Measurements from ENCODE around the gene IRF2BP2.
A peak's percentile ranks its signal among the peaks of the same experiment; 100 is the strongest.

The IRF2BP2 gene

DNA sequence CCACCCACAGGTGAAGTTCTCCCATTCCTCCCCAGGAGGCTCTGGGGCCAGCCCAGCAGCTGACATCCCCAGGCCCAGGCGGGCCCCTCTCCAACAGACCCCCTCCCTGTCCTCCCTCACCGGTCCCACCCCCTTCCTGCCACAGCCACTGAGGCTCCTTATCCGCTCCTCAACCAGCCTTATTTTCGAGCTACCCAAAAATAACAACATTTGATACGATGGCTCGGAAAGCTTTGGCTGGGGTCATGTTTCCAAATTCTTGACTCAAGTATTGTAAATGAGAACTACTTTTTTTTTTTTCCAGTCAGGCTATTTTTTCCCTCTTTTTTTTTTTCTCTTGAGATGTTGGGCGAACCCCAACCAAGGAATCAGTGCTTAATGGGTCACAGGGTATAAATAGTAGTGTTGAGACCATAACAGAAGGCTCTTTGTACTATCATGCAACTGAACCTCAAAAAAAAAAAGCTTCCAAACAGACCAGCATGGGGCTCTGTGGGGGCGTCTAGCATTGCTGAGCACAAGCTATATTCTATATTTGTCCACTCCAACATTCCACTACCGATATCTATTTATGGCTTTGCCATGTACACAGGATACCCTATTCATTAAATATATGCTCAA is 27.2 kb downstream of the IRF2BP2 start:
- DNase-seq: no peak

DNA sequence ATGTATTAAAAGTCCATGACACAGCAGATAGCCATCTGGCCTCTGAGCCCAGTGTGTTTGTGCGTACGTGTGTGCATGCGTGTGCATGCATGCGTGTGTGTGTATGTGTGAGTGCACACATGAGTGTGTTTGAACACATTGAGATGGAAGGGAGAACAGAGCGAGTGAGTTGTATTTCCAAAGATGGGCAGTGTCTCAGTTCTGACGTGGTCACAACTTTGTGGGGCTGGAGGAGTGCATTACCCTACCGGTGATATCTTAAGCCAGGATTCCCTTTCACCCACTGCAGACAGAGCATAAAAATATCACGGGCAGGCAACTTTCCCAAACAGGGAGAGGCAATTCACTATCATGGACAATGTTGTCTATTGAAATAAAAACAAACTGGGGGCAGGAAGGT is 27.8 kb downstream of the IRF2BP2 start:
- no peak for DNase-seq

DNA sequence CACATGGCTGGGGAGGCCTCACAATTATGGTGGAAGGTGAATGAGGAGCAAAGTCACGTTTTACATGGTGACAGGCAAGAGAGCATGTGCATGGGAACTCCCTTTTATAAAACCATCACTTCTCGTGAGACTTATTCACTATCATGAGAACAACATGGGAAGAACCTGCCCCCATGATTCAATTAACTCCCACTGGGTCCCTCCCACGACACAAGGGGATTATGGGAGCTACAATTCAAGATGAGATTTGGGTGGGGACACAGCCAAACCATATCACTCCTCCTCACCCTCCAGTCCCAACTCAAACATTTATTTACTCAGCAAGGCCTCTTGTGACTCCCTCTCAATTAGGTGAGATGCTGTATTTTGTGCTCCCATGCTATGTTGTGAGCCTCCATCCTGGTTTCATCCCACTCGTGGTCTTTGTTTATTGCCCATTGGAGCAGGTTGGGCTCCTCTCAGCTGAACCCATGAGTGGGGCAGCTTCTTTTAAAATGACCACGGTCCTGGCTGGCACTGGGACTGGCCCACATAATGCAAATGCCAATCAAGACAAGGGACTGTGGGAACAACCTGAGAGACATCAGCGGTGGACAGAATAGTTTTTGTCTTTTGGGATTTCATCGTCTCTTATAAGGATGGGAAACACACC is 28.8 kb downstream of the IRF2BP2 start:
- DNase-seq: no peak

DNA sequence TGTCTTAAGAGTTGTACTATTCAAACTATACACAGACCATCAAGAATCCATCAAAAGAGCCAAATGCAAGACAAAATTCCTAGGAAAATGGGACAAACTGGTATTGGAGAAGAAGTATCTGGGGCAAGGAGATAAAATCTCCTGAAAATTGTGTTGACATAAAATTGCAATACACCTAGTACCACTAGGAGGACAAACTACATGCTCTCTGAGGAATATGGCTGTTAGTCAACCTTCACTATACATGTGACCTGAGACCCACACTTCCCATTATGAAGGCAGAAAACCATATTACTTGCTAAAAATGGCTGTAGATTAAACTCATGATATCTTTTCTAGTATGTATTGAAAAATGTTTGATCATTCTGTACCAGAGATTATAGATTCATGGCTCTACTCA is 30.0 kb downstream of the IRF2BP2 start:
- DNase-seq: no peak

DNA sequence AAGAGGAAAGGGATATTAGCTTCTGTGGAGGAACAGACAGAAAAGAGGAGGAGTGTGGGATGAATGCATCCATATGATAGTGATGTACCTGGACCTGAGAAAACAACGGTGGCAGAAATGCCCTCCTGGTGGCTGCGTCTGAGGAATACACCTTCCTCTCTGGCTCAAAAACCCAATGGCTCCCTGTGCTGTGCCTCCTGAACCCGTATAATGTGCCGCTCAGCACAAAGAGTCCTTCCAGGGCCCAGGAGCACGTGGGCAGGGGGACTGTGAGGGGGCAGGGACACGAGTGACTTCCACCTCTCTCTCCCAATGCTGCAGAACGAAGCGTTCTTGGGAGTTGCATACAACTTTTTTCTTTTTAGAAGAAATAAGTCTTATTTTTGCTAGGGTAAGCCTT is 31.2 kb downstream of the IRF2BP2 start:
- DNase-seq: no peak

DNA sequence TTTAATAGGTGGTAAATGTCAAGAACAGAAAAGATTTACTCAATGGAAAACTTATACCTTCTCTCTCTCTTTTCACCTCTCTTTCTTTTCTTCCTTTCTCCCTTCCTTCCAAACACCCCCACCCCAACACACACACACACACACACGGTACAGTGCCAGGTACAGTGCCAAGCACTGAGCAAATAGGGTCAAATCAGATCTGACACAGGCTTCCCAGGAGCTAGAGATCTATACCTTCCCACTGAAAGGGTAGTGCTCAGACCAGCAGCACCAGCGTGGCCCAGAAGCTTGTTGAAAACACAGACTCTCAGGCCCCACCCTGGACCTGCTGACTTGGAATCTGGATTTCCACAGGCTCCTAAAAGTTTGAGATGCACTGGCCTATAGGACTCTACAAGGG is 31.9 kb downstream of the IRF2BP2 start:
- DNase-seq: no peak

DNA sequence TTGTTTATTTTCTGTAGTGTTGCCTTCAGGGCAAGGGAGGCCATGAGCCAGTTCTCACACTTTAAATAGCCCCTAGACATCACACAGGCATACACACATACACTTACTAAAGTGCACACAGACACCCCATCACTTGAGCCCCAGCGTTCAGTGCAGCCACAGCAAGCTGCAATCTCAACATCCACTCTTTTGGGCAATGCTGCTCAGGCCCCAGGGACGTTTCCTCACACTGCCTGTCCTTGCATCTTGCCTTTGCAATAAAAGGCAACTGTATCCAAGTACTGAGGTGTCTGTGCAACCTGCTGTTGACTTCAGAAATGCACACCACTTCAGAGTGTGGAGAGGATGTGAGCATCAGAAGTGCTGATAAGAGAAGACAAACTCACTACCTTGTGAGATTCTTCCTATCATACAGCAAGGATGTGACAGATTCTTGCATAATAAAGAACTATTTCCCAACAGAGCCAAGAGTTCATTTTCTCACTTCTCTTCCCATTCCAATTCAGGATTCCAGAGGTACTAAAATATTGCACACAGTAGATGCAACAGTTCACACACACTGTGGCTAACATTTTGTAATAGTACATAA is 36.2 kb downstream of the IRF2BP2 start:
- no peak for DNase-seq

DNA sequence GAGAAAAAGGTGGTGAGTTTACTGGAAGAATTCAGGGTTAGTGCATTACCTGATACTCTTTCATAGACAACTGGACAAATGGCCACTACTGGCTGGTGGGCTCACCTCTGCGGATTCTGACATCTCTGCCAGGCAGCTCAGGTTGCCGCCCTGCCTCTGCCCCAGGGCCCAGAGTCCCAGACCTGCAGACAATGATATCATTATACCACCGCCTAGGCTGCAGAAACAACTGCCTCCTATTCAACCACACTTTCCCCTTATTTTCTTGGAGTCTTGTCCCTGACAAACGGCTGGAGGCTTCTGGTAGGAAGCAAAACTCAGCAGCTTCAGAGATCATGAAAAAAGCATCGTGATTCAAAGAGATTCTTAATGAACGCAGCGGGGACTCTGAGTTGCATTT is 37.0 kb downstream of the IRF2BP2 start:
- no peak for DNase-seq

DNA sequence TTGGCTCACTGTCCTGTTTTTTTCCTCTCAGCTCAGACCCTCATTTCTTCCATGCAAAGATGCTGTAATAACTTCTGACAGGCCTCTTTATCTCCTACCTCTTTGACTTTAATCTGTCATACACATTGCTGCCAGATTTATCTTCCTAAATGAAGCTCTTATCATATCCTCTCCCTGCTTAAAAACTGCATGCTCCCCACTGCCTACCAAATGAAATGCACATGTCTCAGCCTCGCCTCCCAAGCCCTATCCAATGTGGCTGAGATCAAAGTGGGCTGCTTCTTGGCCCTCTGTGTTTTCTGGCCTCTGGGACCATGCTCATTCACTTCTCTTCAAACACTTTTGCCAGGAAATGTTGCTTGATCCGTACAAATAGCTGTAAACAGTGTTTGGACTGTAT is 38.3 kb downstream of the IRF2BP2 start:
- DNase-seq: no peak

DNA sequence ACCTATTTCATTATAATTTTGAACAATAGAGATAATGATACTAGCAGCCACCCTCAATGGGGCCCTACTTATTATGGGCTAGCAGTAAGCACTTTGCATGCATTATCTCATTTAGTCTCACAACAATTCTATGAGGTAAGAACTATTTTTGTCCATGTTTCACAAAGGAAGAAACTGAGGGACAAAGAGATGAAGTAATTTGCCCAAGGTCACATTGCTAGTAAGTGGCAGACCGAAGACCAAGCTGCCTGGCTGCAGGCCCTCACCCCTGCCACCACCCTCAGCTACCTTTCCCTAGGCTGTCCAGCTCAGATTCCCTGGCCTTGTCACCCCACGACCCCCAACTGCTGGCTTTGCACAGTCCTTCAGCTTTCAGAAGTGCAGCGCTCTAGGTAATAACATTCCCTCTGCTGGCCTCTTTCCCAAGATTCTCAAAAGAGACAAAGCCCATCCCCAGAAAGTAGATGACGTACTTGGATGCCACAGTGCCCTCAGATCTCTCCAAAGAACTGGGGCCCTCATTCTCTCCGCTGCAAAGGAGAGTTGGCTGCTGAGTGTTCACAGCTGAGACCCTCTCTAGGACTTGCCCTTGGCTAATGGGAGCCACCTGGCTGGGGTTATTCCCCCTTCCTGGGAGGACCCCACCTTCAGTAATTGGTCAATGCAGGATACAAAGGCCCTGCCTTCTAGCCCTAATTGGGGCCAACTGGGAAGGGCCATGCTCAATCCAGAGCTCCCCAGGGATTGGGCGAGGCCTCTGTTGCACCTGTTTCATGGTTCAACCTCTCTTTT is 39.5 kb downstream of the IRF2BP2 start:
- DNase-seq: no peak

DNA sequence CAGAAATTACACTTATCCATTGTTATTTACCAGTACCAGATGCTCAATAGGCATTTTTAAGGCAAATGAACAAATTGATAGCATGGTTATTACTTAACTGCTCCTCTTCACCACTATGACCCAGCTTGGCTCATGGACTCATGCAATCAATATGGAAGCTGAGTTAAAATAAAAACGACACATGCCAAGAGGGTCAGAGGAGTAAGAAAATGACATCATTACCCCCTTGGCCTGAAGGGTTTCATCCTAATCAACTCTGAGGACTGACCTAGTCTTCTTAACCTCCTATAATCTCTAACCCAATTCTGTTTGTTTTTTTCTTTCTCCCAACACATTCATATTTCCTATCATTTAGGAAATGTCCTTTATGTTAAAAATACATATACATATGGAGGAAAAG is 41.6 kb downstream of the IRF2BP2 start:
- no peak for DNase-seq

DNA sequence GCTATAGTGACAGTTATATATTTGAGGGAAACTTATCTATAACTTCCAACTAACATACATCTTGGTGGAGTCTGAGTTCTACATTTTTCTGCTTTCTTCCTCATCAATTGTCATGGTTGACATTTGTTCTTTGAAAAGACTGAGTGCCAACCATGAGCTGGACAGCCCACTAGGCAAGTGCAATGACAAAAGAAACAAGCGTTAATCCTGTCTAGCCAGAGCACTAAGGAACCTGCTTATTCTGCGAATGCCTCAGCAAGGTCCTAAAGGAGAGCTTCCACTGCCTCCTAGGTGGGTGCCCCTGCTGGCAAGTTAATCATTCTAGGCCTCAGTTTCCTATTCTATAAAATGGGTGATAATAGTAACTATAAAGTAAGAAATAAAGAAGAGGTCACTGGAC is 44.8 kb downstream of the IRF2BP2 start:
- no peak for DNase-seq

DNA sequence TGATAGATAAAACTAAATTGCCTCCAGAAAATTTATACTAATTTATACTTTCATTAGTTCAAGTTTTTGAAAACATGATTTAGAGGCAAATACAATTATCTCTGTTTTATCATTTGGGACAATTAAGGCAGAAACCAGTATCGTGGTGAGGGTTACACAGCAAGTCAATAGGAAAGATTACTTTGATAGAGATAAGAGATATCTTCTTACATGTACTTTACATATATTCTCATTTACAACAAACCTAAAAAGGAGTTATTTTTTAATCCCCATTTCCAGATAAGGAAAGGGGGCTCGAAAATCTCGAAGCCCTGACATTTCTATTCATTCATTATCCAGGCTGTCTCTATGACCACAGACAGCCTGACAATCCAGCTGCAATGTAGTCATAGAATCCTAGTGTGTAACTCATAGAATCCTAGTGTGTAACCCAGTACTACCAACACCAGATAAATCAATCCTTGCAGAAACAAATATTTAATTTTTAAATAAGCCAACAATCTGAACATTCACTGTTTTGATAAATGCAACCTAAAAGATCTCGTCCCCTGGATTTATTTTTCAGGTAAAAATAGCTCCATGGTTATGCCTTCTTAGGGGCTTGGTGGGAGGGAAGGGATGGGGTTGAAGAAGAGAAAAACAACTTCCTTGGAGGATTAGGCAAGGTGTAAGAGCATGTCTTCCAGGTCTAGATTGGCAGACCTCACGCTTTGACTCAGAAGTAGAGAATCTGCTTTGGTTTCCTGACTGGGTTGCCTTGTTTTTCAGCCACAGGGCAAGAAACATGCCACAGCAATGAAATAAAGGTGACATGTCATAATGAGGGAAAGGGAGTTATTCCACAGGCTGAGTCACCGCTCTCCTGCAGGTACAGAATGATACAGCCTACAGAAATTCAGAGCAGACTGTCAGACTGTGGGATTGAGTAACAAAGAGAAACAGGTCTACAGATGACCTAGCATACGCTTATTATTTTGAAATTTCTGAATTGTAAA is 45.6 kb downstream of the IRF2BP2 start:
- DNase-seq: peak; percentile 77

DNA sequence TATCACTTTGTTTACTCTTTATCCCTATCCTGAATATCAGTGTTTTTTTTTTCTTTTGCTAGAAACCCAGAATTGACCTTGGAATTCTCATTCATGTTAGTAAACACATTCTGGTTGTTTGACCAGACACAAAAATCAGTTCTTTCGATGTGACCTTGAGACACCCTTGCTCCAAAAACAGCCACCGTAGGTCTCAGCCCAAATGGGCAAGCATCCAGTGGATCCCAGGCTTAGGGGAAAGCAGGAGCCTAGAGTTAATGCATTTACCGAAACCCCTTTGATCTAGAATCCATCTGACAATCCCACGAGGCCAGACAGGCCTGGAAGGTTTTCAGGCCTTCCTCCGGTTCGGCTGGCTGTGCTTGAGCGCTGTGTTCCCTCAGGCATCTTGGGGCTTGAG is 47.6 kb downstream of the IRF2BP2 start:
- no peak for DNase-seq

DNA sequence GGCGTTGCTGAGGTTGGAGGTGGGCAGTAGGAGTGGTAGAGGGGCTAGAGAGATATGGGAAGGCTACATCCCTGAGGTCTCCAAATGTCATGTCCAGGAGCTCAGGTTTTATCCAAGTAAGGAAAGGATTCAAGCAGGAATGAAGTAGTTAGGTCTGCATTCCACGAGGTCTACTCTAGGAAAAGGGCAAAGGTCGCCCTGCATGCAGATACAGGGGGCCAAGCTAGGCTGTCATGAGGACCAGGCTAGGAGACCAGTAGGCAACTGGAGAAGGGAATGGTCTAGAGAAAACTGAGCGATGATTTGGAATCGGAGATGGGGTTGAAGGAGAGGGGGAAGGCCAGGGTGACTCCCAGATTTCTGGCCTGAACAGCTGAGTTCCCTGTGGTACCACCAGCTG is 48.7 kb downstream of the IRF2BP2 start:
- no peak for DNase-seq

DNA sequence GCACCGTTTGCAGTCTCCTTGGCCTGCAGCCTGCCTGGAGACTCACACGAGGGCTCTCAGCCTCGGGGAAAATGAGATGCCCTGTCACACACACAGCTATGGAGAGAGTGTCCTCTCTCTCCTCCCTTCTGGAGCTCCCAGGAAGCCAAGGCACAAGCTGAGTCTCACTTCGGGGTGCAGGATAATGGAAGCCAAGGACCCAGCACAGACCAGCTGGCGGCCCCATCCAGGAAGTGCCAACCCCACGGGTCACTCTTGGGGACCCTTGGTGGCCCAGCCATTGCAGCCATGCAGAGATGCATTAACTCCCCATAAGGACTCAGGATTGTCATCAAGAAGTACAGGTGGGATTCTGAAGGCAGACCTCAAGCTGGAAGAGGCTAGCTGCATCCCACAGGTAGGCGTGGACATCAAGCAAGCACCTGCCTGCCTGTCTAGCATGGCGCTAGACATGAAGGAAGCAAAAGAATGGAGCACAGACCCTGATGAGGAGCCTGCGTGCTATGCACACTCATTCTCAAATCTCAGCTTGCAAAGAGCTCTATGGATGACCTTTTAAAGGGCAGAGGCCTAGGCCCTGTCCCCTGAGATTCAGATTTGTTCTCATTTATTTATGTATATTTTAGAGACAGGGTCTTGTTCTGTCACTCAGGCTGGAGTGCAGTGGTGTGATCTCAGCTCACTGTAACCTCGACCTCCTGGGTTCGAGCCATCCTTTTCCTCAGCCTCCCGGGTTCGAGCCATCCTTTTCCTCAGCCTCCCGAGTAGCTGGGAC is 49.9 kb downstream of the IRF2BP2 start:
- no peak for DNase-seq

DNA sequence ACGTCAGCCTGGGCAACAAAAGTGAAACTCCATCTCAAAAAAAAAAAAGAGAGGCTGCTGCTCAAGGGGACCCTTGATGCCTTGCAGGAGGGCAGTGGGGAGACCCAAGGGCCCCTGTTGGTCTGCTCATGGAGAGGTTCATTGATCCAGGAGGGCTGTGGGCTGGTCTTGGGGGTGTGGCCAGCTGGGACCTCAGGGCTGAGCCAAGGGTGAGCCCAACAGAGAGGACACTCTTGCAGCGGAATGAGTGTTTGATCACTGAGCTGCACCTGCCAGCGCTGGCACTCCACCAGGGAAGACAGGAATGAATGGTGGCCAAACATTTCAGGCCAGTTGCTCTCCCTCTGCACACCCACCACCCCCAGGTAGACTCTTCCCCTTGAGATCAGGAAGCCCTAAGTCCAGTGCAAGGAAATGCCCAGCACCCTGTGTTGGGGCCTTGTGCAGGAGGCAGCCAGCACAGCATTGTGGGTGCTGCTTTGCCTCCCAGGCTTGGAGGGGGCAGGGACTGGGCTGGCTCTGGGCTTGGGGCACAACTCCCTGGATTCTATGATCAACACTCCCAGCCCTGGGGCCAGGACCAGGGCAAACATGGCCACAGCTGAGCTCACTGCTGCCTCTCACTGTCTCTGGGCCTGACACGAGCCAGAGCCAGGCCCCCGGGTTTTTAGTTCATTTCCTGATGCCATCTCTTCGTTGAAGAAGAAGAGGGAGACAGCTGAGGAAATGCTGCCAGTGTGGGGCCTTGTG is 50.7 kb downstream of the IRF2BP2 start:
- DNase-seq: no peak

DNA sequence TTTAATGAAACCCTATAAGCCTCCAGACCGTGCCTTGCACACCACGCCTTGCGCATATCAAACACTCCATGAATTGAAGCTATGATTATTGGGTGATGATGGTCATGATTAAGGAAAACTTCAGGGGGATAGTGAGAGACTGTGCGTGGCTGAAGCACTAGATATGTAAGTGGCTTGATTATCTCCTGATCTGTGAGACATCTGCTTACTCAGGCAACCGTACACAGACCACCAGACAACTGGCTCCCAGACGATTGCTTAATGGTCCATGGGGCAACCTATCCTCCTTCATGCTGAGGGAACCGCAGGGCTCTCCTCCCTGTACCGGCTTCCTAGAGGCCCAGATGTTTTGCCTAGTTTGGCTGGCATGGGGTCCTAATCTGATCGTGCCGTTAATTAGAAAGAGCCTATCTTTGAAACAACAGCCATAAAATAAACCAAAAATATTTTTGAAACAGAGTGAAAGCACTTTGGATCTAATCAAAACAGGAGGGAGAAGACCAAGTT is 51.6 kb downstream of the IRF2BP2 start:
- DNase-seq: no peak

DNA sequence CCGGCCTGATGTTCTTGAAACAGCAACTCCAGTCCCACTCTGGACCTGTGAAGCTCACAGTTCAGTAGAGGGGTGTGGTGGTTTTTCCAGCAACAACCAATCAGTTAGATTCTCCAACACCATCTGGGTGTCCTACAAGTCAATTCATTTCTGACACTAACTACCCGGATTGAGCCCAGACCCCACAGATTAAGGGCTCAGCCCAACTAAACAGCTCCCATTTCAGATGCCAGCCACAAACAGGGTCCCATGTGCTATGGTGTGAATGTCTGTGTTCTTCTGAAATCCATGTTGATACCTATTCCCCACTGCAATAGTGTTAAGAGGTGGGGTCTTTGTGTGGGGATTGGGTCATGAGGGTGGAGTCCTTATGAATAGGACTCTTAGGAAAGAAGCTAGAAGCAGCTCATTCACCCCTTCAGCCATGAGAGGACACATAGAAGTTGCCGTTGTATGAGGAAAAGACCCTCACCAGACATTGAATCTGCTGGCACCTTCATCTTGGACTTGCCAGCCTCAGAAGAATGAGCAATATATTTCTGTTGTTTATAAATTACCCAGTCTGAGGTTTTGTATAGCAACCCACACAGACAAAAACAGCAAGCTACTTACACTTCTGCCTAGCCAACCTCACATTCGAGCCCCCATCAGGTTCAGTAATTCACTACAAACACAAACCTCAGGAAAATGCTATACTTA is 53.6 kb downstream of the IRF2BP2 start:
- no peak for DNase-seq

Measured in fibroblast of skin of back (primary cell).